Activated T-helper 2 cell treated with anti-CD3 and anti-CD28 coated beads, Interferon-gamma antibody, Interleukin-2, Interleukin-4, amounts not matched to agents 10 μg/mL and 5 μg/mL and 100 μg/mL, durations not matched to agents 14 hours and 24 hours and 36 hours (primary cell): ENCODE measurements around the gene CDKN3. TPM values are rescaled to one million over a fixed set of nuclear protein-coding genes. Genes with fewer than 3 reads are reported as not detected.
"Not testable (repeated sequence)": the region's sequence is repeated elsewhere in the genome, so short reads cannot be mapped to it uniquely, and the experiment has no call there.

Experiments
- DNase-seq: peaks from one replicate; pipeline ENCODE4 v3.0.0; 2021; ENCODE audit warnings: low spot score
- H3K27ac Mint-ChIP-seq: one replicate; pipeline ENCODE4 v1.8.0; 2021; ENCODE audit warnings: mixed read lengths
- H3K27me3 Mint-ChIP-seq: one replicate; pipeline ENCODE4 v1.8.0; 2021; ENCODE audit warnings: low read depth, mixed read lengths
- H3K36me3 Mint-ChIP-seq: one replicate; pipeline ENCODE4 v1.8.0; 2021; ENCODE audit warnings: low read depth, mixed read lengths
- H3K4me1 Mint-ChIP-seq: one replicate; pipeline ENCODE4 v1.8.0; 2021; ENCODE audit warnings: low read depth, mixed read lengths
- H3K4me3 Mint-ChIP-seq: one replicate; pipeline ENCODE4 v1.8.0; 2021; ENCODE audit warnings: low read depth, mild to moderate bottlenecking, moderate library complexity, mixed read lengths
- H3K9me3 Mint-ChIP-seq: one replicate; pipeline ENCODE4 v1.8.0; 2021; ENCODE audit warnings: mixed read lengths
- intact Hi-C: fragments of 100-400 bp; cut with micrococcal nuclease; formaldehyde crosslinking; loops from one replicate; pipeline ENCODE4 v1.15.1; 2023
- total RNA-seq: library from RNA; stranded (reverse); gene quantifications from 2 replicates; pipeline ENCODE4 v1.2.3, GENCODE V29; 2022

The CDKN3 gene
- total RNA-seq, 1 donor from 2014 or later: 57.5 TPM

DNA sequence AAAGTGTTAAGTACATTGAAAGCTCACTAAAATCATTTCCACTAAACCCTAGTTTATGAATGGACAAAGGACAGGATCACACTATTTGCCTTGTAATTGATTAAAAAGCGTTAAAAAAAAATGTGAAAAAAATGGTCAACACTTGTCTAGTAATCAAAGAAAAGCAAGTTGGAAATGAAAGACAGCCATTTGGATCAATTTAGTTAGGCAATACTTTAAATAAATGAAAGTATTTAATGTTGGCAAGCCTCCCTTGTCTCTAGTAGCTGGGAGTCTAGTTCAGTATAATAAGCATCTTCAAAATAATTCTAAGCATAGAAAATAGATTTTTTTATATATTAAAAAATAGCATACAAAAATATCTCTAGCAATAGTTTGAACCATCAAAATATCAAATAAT is 58.6 kb downstream of the CDKN3 start:
- H3K27ac Mint-ChIP-seq: no peak overlapping the region
- no peak for DNase-seq
- intact Hi-C loops: no loop called here
- H3K9me3 Mint-ChIP-seq: peaks cover 21% of the 10 kb centered on the region
- H3K27me3 Mint-ChIP-seq: no peaks in the 10 kb centered on the region
- H3K4me1 Mint-ChIP-seq: peaks cover 6% of the 10 kb centered on the region
- H3K4me3 Mint-ChIP-seq: no peak overlapping the region
- H3K36me3 Mint-ChIP-seq: peaks cover 5% of the 10 kb centered on the region

DNA sequence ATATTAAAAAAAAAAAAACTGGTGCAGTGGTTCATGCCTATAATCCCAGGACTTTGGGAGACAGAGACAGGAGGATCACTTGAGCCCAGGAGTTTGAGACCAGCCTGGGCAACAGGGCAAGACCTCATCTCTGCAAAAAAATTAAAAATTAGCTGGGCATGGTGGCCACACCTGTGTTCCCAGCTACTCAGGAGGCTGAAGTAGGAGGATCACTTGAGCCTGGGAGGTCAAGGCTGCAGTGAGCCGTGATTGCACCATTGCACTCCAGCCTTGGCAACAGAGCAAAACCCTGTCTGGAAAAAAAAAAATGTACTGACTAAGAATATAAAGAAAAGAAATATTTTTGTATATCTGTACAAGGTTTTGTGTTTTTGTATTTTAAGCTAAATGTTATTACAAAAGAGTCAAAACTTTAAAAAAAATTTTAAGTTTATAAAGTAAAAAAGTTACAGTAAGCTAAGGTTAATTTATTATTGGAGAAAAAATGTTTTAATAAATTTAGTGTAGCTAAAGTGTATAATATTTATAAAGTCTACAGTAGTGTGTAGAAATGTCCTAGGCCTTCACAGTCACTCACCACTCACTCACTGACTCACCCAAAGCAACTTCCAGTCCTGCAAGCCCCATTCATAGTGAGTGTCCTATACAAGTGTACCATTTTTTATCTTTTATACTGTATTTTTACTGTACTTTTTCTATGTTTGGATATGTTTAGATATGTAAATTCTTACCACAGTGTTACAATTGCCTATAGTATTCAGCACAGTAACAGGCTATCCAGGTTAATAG is 60.2 kb downstream of the CDKN3 start:
- H3K27ac Mint-ChIP-seq, H3K27me3 Mint-ChIP-seq, H3K4me1 Mint-ChIP-seq, H3K36me3 Mint-ChIP-seq, H3K4me3 Mint-ChIP-seq, intact Hi-C loops, DNase-seq: not testable (repeated sequence)
- peaks cover 21% of the 10 kb centered on the region for H3K9me3 Mint-ChIP-seq

DNA sequence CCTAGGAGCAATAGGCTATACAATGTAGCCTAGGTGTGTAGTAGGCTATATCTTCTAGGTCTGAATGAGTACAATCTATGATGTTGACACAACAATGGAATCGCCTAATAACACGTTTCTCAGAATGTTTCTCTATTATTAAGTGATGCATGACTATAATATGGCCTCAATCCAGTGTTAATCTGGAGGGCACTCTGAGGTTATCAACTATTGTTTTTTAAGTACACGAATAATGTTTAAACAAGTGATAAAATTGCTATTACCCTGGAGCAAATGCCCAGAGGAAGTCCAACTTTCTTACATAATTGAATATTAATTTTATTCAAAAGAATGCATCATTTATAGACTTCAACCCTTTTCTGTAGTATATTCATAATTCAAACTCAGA is 60.8 kb downstream of the CDKN3 start:
- H3K4me3 Mint-ChIP-seq: no peak overlapping the region
- peaks cover 21% of the 10 kb centered on the region for H3K9me3 Mint-ChIP-seq
- H3K27ac Mint-ChIP-seq: no peak overlapping the region

GRCh38 chr14:54458536-54458935 is 61.7 kb downstream of the CDKN3 start:
- intact Hi-C loops, H3K4me1 Mint-ChIP-seq, DNase-seq, H3K4me3 Mint-ChIP-seq, H3K27ac Mint-ChIP-seq, H3K27me3 Mint-ChIP-seq, H3K36me3 Mint-ChIP-seq: not testable (repeated sequence)
- H3K9me3 Mint-ChIP-seq: peaks cover 21% of the 10 kb centered on the region

More for the DNA sequence above, 60.8 kb downstream of the CDKN3 start:
- no peak for DNase-seq
- intact Hi-C loops: no loop called here
- H3K4me1 Mint-ChIP-seq: peaks cover 2% of the 10 kb centered on the region
- H3K27me3 Mint-ChIP-seq: no peaks in the 10 kb centered on the region
- H3K36me3 Mint-ChIP-seq: peaks cover 5% of the 10 kb centered on the region

- Mint-ChIP-seq H3K4me3 (no peak overlapping the region), H3K9me3 (peaks cover 21% of the 10 kb centered on the region), H3K27ac (no peak overlapping the region), H3K36me3 (peaks cover 5% of the 10 kb centered on the region), H3K27me3 (no peaks in the 10 kb centered on the region), H3K4me1 (peaks cover 2% of the 10 kb centered on the region)
- intact Hi-C loops: no loop called here
- DNase-seq: no peak
Observed at GRCh38 chr14:54459106-54459505, 62.3 kb downstream of the CDKN3 start.

- Mint-ChIP-seq H3K36me3 (peaks cover 5% of the 10 kb centered on the region), H3K4me3 (no peak overlapping the region), H3K4me1 (peaks cover 2% of the 10 kb centered on the region), H3K27me3 (no peaks in the 10 kb centered on the region), H3K27ac (no peak overlapping the region), H3K9me3 (peaks cover 36% of the 10 kb centered on the region)
- intact Hi-C loops: no loop called here
- no peak for DNase-seq
Observed at GRCh38 chr14:54462048-54462447, 65.2 kb downstream of the CDKN3 start.

DNA sequence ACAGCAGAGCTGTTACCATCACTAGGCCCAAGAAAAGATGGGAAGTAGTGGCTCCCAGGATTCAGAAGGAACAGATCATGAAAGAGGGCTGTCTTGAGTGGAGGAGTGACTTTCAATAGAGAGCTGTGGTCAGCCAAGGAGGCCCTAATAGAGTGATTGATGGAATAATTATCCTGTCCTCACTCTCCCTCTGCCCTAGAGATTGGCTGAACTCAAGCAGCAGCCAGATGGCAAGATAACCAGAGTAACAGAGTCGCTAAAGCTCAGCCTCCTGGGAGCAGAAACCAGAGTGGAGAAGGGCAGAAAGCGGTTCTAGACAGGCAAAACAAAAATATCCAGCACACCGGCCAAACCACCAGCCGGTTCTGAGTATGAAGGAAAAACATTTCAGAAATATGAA is 68.8 kb downstream of the CDKN3 start:
- Mint-ChIP-seq H3K4me1 (peaks cover 2% of the 10 kb centered on the region), H3K27me3 (no peaks in the 10 kb centered on the region), H3K4me3 (no peak overlapping the region), H3K27ac (no peak overlapping the region), H3K9me3 (peaks cover 25% of the 10 kb centered on the region), H3K36me3 (peaks cover 3% of the 10 kb centered on the region)
- no peak for DNase-seq
- intact Hi-C loops: no loop called here

GRCh38 chr14:54467280-54467679 is 70.5 kb downstream of the CDKN3 start:
- peaks cover 13% of the 10 kb centered on the region for H3K36me3 Mint-ChIP-seq
- H3K4me3 Mint-ChIP-seq: no peak overlapping the region
- H3K27me3 Mint-ChIP-seq: no peaks in the 10 kb centered on the region
- no peaks in the 10 kb centered on the region for H3K4me1 Mint-ChIP-seq
- H3K27ac Mint-ChIP-seq: no peak overlapping the region
- no peak for DNase-seq
- peaks cover 25% of the 10 kb centered on the region for H3K9me3 Mint-ChIP-seq
- intact Hi-C loops: no loop called here

Other genes starting within 250 kb of the CDKN3 start
- gene CNIH1, start 44.4 kb downstream of the CDKN3 start, total RNA-seq: 113 and 115 TPM in 2 replicates
- gene GMFB, start 92.0 kb downstream of the CDKN3 start, total RNA-seq: 36.3 and 40.0 TPM in 2 replicates
- 6.2 and 9.1 TPM in 2 replicates for gene CGRRF1, start 112.9 kb downstream of the CDKN3 start, total RNA-seq
- 4.3 and 5.1 TPM in 2 replicates for gene SAMD4A, start 170.1 kb downstream of the CDKN3 start, total RNA-seq